ENCODE data around the gene CCP110.

Gene CCP110

DNA sequence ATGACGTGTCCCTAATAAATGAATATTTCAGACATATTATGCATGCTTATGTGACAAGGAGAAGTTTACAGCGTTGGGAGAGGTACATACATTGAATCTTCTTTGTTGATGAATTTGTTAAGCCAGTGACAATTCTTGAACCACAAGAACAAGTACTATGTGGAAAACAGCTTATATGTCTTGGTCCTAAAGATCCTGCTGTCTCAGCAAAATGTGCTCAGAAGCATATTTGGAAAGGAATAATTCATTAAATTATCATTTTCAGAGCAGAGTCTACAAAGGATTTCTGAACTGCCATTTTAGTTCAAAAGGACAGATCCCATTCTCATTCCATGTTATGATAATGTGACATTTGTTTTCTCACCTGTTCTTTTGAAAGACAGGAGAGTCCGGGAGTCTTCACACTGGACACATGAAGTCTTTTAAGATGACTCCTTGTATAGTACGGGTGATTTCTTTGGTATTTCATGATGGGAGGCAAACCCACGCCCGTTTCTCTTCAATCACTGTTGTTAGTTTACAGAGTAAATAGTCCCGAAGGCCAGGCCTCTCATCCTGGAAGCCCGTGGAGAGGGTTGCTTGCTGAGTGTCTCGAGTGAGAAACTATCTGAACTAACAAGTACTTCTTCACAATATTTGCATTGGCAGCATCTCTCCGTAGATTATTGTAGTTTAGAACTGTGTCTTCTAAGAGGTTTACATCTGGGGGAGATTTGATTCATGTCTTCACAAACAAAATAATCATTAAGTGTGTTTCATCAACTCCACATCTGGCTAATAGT is 58.5 kb downstream of the CCP110 start:
- H3K27me3 ChIP-seq (ENCODE audit: insufficient read depth, low read length, poor library complexity, severe bottlenecking), result no peaks in the 10 kb centered on the region
- no peaks in the 10 kb centered on the region for H3F3A ChIP-seq (ENCODE audit: low read depth)
- no peak overlapping the region for H3K4me3 ChIP-seq (ENCODE audit: low read length, poor library complexity, severe bottlenecking)
- no peaks in the 10 kb centered on the region for H3K79me2 ChIP-seq (ENCODE audit: insufficient read depth, low read length)
- no peak overlapping the region for H2AFZ ChIP-seq (ENCODE audit: low read length)
- H3K4me2 ChIP-seq (ENCODE audit: low read depth, low read length, poor library complexity, severe bottlenecking), result no peak overlapping the region
- H3K9me3 ChIP-seq (ENCODE audit: insufficient read depth, low read depth, low read length), result peaks cover 6% of the 10 kb centered on the region; the same call in 1 of the 2 replicates
- peaks cover 18% of the 10 kb centered on the region for H3K36me3 ChIP-seq (ENCODE audit: insufficient read depth, low read length)
- no peaks in the 10 kb centered on the region for H3K9me2 ChIP-seq (replicated peaks; ENCODE audit: low read depth, low read length)
- no peaks in the 10 kb centered on the region for H3K4me1 ChIP-seq (ENCODE audit: insufficient read depth, low read length, poor library complexity, severe bottlenecking)
- no peak overlapping the region for H3K9ac ChIP-seq (ENCODE audit: low read depth, low read length, poor library complexity, severe bottlenecking)
- TF ChIP-seq EZH2phosphoT487 (IDR thresholded peaks at IDR 0.05; ENCODE audit: borderline replicate concordance), result no peak
- TF ChIP-seq, protein P1, sequence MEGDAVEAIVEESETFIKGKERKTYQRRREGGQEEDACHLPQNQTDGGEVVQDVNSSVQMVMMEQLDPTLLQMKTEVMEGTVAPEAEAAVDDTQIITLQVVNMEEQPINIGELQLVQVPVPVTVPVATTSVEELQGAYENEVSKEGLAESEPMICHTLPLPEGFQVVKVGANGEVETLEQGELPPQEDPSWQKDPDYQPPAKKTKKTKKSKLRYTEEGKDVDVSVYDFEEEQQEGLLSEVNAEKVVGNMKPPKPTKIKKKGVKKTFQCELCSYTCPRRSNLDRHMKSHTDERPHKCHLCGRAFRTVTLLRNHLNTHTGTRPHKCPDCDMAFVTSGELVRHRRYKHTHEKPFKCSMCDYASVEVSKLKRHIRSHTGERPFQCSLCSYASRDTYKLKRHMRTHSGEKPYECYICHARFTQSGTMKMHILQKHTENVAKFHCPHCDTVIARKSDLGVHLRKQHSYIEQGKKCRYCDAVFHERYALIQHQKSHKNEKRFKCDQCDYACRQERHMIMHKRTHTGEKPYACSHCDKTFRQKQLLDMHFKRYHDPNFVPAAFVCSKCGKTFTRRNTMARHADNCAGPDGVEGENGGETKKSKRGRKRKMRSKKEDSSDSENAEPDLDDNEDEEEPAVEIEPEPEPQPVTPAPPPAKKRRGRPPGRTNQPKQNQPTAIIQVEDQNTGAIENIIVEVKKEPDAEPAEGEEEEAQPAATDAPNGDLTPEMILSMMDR (conservative IDR thresholded peaks at IDR 0.05; ENCODE audit: low read length), result no peak
- H4K20me1 ChIP-seq (ENCODE audit: insufficient read depth, low read length, poor library complexity, severe bottlenecking), result no peaks in the 10 kb centered on the region

DNA sequence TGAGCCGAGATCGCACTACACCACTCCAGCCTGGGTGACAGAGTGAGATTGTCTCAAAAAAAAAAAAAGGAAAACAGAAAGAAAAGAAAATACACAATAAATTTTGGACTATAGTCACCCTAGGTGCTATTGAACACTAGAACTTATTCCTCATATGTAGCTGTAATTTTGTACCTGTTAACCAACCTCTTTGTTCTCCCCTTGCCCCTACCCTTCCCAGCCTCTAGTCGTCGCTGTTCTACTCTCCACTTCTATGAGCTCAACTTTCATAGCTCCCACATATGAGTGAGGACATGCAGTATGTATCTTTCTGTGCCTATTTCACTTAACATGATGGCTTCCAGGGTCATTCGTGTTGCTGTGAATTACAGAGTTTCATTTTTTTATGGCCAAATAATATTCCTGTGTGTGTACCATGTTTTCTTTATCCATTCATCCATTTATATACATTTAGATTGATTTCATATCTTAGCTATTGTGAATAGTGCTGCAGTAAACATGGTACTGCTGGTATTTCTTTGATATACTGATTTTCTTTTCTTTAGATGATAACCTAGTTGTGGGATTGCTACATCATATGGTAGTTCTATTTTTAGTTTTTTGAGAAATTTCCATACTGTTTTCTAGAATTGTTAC is 60.0 kb downstream of the CCP110 start:
- H3K36me3 ChIP-seq (ENCODE audit: insufficient read depth, low read length), result peaks cover 18% of the 10 kb centered on the region

DNA sequence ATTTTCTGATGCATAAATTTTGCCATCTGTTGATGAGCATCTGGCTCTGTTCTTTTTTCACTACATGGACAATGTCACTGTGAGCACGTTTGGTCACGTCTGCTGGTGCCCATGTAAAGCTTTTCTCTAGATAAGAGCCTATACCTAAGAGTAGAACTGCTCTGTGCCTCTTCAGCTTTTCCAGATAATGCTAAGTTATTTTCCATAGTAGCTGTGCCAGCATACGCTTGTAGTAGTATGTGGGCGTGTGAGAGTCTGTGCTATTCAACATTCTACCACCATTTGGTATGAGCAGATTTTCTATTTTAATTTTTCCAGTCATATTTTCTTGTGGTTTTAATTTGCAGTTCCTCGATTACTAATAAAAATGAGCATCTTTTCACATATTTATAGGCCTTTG is 64.9 kb downstream of the CCP110 start:
- H3K27me3 ChIP-seq (ENCODE audit: insufficient read depth, low read length, poor library complexity, severe bottlenecking), result no peaks in the 10 kb centered on the region
- no peaks in the 10 kb centered on the region for H3K4me1 ChIP-seq (ENCODE audit: insufficient read depth, low read length, poor library complexity, severe bottlenecking)
- H3F3A ChIP-seq (ENCODE audit: low read depth), result no peaks in the 10 kb centered on the region
- no peak overlapping the region for H3K9ac ChIP-seq (ENCODE audit: low read depth, low read length, poor library complexity, severe bottlenecking)
- H2AFZ ChIP-seq (ENCODE audit: low read length), result no peak overlapping the region
- TF ChIP-seq, protein P1 (conservative IDR thresholded peaks at IDR 0.05; ENCODE audit: low read length), result no peak
- TF ChIP-seq EZH2phosphoT487 (IDR thresholded peaks at IDR 0.05; ENCODE audit: borderline replicate concordance), result no peak
- no peak overlapping the region for H3K4me3 ChIP-seq (ENCODE audit: low read length, poor library complexity, severe bottlenecking)
- no peaks in the 10 kb centered on the region for H4K20me1 ChIP-seq (ENCODE audit: insufficient read depth, low read length, poor library complexity, severe bottlenecking)
- no peaks in the 10 kb centered on the region for H3K79me2 ChIP-seq (ENCODE audit: insufficient read depth, low read length)
- H3K4me2 ChIP-seq (ENCODE audit: low read depth, low read length, poor library complexity, severe bottlenecking), result no peak overlapping the region
- peaks cover 6% of the 10 kb centered on the region; the same call in 1 of the 2 replicates for H3K36me3 ChIP-seq (ENCODE audit: insufficient read depth, low read length)
- H3K9me2 ChIP-seq (replicated peaks; ENCODE audit: low read depth, low read length), result no peaks in the 10 kb centered on the region
- no peaks in the 10 kb centered on the region for H3K9me3 ChIP-seq (ENCODE audit: insufficient read depth, low read depth, low read length)

More for the DNA sequence above, 60.0 kb downstream of the CCP110 start:
- no peaks in the 10 kb centered on the region for H4K20me1 ChIP-seq (ENCODE audit: insufficient read depth, low read length, poor library complexity, severe bottlenecking)
- H3K9ac ChIP-seq (ENCODE audit: low read depth, low read length, poor library complexity, severe bottlenecking), result no peak overlapping the region
- no peaks in the 10 kb centered on the region for H3K9me2 ChIP-seq (replicated peaks; ENCODE audit: low read depth, low read length)
- H3F3A ChIP-seq (ENCODE audit: low read depth), result no peaks in the 10 kb centered on the region
- no peaks in the 10 kb centered on the region for H3K79me2 ChIP-seq (ENCODE audit: insufficient read depth, low read length)
- no peaks in the 10 kb centered on the region for H3K4me1 ChIP-seq (ENCODE audit: insufficient read depth, low read length, poor library complexity, severe bottlenecking)
- peaks cover 6% of the 10 kb centered on the region; the same call in 1 of the 2 replicates for H3K9me3 ChIP-seq (ENCODE audit: insufficient read depth, low read depth, low read length)
- no peak overlapping the region for H2AFZ ChIP-seq (ENCODE audit: low read length)
- H3K4me3 ChIP-seq (ENCODE audit: low read length, poor library complexity, severe bottlenecking), result no peak overlapping the region
- H3K4me2 ChIP-seq (ENCODE audit: low read depth, low read length, poor library complexity, severe bottlenecking), result no peak overlapping the region
- TF ChIP-seq, protein P1 (conservative IDR thresholded peaks at IDR 0.05; ENCODE audit: low read length), result peak; percentile 93
- TF ChIP-seq EZH2phosphoT487 (IDR thresholded peaks at IDR 0.05; ENCODE audit: borderline replicate concordance), result no peak
- no peaks in the 10 kb centered on the region for H3K27me3 ChIP-seq (ENCODE audit: insufficient read depth, low read length, poor library complexity, severe bottlenecking)

Measured in Loucy (cell line).